Measurements from ENCODE around the gene RHBDL1. TPM values are rescaled to one million over a fixed set of nuclear protein-coding genes. Genes with fewer than 3 reads are reported as not detected.

RHBDL1 gene
- total RNA-seq, 1 donor from 2014 or later, result 0.98 TPM

Other genes starting within 250 kb of the RHBDL1 start
- 12.8 and 17.1 TPM in 2 replicates for gene CAPN15, start 148.0 kb upstream of the RHBDL1 start, total RNA-seq (ENCODE audit: low replicate concordance)
- gene PRR35, start 115.3 kb upstream of the RHBDL1 start, total RNA-seq (ENCODE audit: low replicate concordance), result under 0.01 TPM in 1 of 2 replicates, not detected in the other
- 0.35 and 1.4 TPM in 2 replicates for gene NHLRC4, start 108.7 kb upstream of the RHBDL1 start, total RNA-seq (ENCODE audit: low replicate concordance)
- 18.5 and 19.5 TPM in 2 replicates for gene PIGQ, start 105.7 kb upstream of the RHBDL1 start, total RNA-seq (ENCODE audit: low replicate concordance)
- 8.6 and 9.8 TPM in 2 replicates for gene RAB40C, start 85.6 kb upstream of the RHBDL1 start, total RNA-seq (ENCODE audit: low replicate concordance)
- 0.08 and 0.12 TPM in 2 replicates for gene WFIKKN1, start 44.7 kb upstream of the RHBDL1 start, total RNA-seq (ENCODE audit: low replicate concordance)
- gene METTL26, start 39.4 kb upstream of the RHBDL1 start, total RNA-seq (ENCODE audit: low replicate concordance), result 81.6 and 89.4 TPM in 2 replicates
- 7.8 and 22.2 TPM in 2 replicates for gene MCRIP2, start 33.8 kb upstream of the RHBDL1 start, total RNA-seq (ENCODE audit: low replicate concordance)
- 7.2 and 9.8 TPM in 2 replicates for gene WDR90, start 26.3 kb upstream of the RHBDL1 start, total RNA-seq (ENCODE audit: low replicate concordance)
- gene RHOT2, start 7.5 kb upstream of the RHBDL1 start, total RNA-seq (ENCODE audit: low replicate concordance), result 26.1 and 33.7 TPM in 2 replicates
- gene STUB1, start 4.7 kb downstream of the RHBDL1 start, total RNA-seq (ENCODE audit: low replicate concordance), result 152 and 251 TPM in 2 replicates
- 21.8 and 28.3 TPM in 2 replicates for gene JMJD8, start 8.7 kb downstream of the RHBDL1 start, total RNA-seq (ENCODE audit: low replicate concordance)
- 3.1 and 4.9 TPM in 2 replicates for gene WDR24, start 14.7 kb downstream of the RHBDL1 start, total RNA-seq (ENCODE audit: low replicate concordance)
- gene FBXL16, start 30.1 kb downstream of the RHBDL1 start, total RNA-seq (ENCODE audit: low replicate concordance), result 0.08 TPM in 1 of 2 replicates, not detected in the other
- gene METRN, start 39.4 kb downstream of the RHBDL1 start, total RNA-seq (ENCODE audit: low replicate concordance), result 95.8 and 102 TPM in 2 replicates
- gene ANTKMT, start 45.5 kb downstream of the RHBDL1 start, total RNA-seq (ENCODE audit: low replicate concordance), result 8.0 and 27.7 TPM in 2 replicates
- 0.82 and 0.98 TPM in 2 replicates for gene CCDC78, start 50.8 kb downstream of the RHBDL1 start, total RNA-seq (ENCODE audit: low replicate concordance)
- 11.2 and 15.9 TPM in 2 replicates for gene HAGHL, start 51.4 kb downstream of the RHBDL1 start, total RNA-seq (ENCODE audit: low replicate concordance)
- gene CIAO3, start 65.3 kb downstream of the RHBDL1 start, total RNA-seq (ENCODE audit: low replicate concordance), result 24.4 and 28.9 TPM in 2 replicates
- gene MSLN, start 85.1 kb downstream of the RHBDL1 start, total RNA-seq (ENCODE audit: low replicate concordance), result not detected in 2 replicates
- gene RPUSD1, start 112.7 kb downstream of the RHBDL1 start, total RNA-seq (ENCODE audit: low replicate concordance), result 10.1 and 16.2 TPM in 2 replicates
- 2.8 and 5.6 TPM in 2 replicates for gene CHTF18, start 112.9 kb downstream of the RHBDL1 start, total RNA-seq (ENCODE audit: low replicate concordance)
- gene GNG13, start 125.1 kb downstream of the RHBDL1 start, total RNA-seq (ENCODE audit: low replicate concordance), result not detected in 2 replicates